Activated CD4-positive, alpha-beta T cell treated with anti-CD3 and anti-CD28 coated beads for 48 hours (primary cell): ENCODE data around the gene B3GALT6.
"Not testable (repeated sequence)": the region's sequence is repeated elsewhere in the genome, so short reads cannot be mapped to it uniquely, and the experiment has no call there.

Experiments
- DNase-seq: peaks from one replicate; pipeline ENCODE4 v3.0.0-alpha.2; 2020

The B3GALT6 gene

GRCh38 chr1:1232208-1232795 lies at the start of gene B3GALT6:
TSS of gene B3GALT6 (plus strand) at chr1:1232237. CDS start at chr1:1232279, 42 bp downstream.
- DNase-seq, result no peak

- DNase-seq, result no peak
These were observed 49.4 kb upstream of the B3GALT6 start for GRCh38 chr1:1182491-1183220.

GRCh38 chr1:1183221-1183747 lies 48.8 kb upstream of the B3GALT6 start:
- no peak for DNase-seq

GRCh38 chr1:1183833-1184775 lies 47.9 kb upstream of the B3GALT6 start:
- DNase-seq, result no peak

GRCh38 chr1:1185101-1185765 lies 46.8 kb upstream of the B3GALT6 start:
- no peak for DNase-seq

- DNase-seq, result no peak
These were observed 44.1 kb upstream of the B3GALT6 start for GRCh38 chr1:1187938-1188337.

- DNase-seq, result no peak
These were observed 42.9 kb upstream of the B3GALT6 start for GRCh38 chr1:1189111-1189510.

GRCh38 chr1:1191734-1192133 lies 40.3 kb upstream of the B3GALT6 start:
- no peak for DNase-seq

GRCh38 chr1:1194723-1195122 lies 37.3 kb upstream of the B3GALT6 start:
- no peak for DNase-seq

GRCh38 chr1:1195726-1196125 lies 36.3 kb upstream of the B3GALT6 start:
- not testable (repeated sequence) for DNase-seq

- DNase-seq, result peak; percentile 4
These were observed 35.4 kb upstream of the B3GALT6 start for GRCh38 chr1:1196431-1197187.

GRCh38 chr1:1197188-1197500 lies 34.9 kb upstream of the B3GALT6 start:
- no peak for DNase-seq

GRCh38 chr1:1197551-1198422 lies 34.2 kb upstream of the B3GALT6 start:
- DNase-seq, result peak; percentile 3

GRCh38 chr1:1198423-1199140 lies 33.5 kb upstream of the B3GALT6 start:
- DNase-seq, result no peak

- peak; percentile 3 for DNase-seq
These were observed 32.7 kb upstream of the B3GALT6 start for GRCh38 chr1:1199141-1199960.

GRCh38 chr1:1199961-1200875 lies 31.8 kb upstream of the B3GALT6 start:
- no peak for DNase-seq

GRCh38 chr1:1200876-1201810 lies 30.9 kb upstream of the B3GALT6 start:
- DNase-seq, result peak; percentile 88
